ENCODE results near the gene PRELID3B. TPM values are rescaled to one million over a fixed set of nuclear protein-coding genes. Genes with fewer than 3 reads are reported as not detected.

Gene PRELID3B
- total and polyA plus RNA-seq, 2 of the 8 experiments (the other 6 are each of a cell fraction or from before 2014, with no cell fraction given), result 8.1 to 50.5 TPM

GRCh38 chr20:59087829-59088433, 45.3 kb upstream of the PRELID3B start:
- Histone ChIP-seq H3K79me2 (ENCODE audit: control insufficient read depth in 1 of 2, insufficient read depth in 2 of 2, low read length in 2 of 2) (no peaks in the 10 kb centered on the region), H3K4ac (replicated peaks; ENCODE audit: insufficient read length, low read depth, low read length) (no peak overlapping the region), H3K4me3 (ENCODE audit: extremely low read depth in 1 of 4, insufficient read depth in 2 of 4, low read depth in 3 of 4, low read length in 4 of 4) (no peak overlapping the region), H3K27me3 (replicated peaks in 1 of 4; ENCODE audit: control insufficient read depth in 3 of 4, extremely low read depth in 1 of 4, insufficient read depth in 3 of 4, low read length in 3 of 4) (0 out of 7 replicates have a peak, but pooled peaks cover 0 to 2% (median 0%) of the 10 kb centered on the region in 4 experiments), H3K23me2 (ENCODE audit: low read depth, low read length) (no peaks in the 10 kb centered on the region), H4K91ac (replicated peaks; ENCODE audit: insufficient read length, low read length) (no peak overlapping the region), H2BK20ac (ENCODE audit: low read length) (no peak overlapping the region), H4K5ac (ENCODE audit: insufficient read length, low read depth, low read length) (no peak overlapping the region), H2AFZ (ENCODE audit: low read length) (no peak overlapping the region), H3K36me3 (ENCODE audit: control insufficient read depth in 2 of 4, insufficient read depth in 4 of 4, low read length in 3 of 4) (no peaks in the 10 kb centered on the region), H2BK120ac (replicated peaks; ENCODE audit: low read depth, low read length) (no peak overlapping the region), H4K20me1 (replicated peaks in 1 of 2; ENCODE audit: control insufficient read depth in 1 of 2, insufficient read depth in 2 of 2, low read length in 2 of 2) (no peaks in the 10 kb centered on the region), H2BK15ac (ENCODE audit: low read length) (no peak overlapping the region), H3K4me2 (ENCODE audit: insufficient read depth in 1 of 2, low read depth in 2 of 2, low read length in 2 of 2) (no peak overlapping the region), H2AK5ac (ENCODE audit: low read depth, low read length) (no peak overlapping the region), H3K9me3 (ENCODE audit: insufficient read depth in 2 of 2, low read depth in 1 of 2, low read length in 1 of 2) (no peaks in the 10 kb centered on the region), H3K23ac (ENCODE audit: insufficient read length) (no peak overlapping the region), H3K9ac (replicated peaks in 1 of 4; ENCODE audit: extremely low read depth in 1 of 4, low read depth in 3 of 4, low read length in 3 of 4) (no peak overlapping the region), H3K79me1 (ENCODE audit: low read depth, low read length) (no peaks in the 10 kb centered on the region), H3K4me1 (replicated peaks in 1 of 4; ENCODE audit: control insufficient read depth in 3 of 4, insufficient read depth in 4 of 4, low read length in 3 of 4) (no peaks in the 10 kb centered on the region), H2BK12ac (ENCODE audit: low read depth, low read length) (no peak overlapping the region), H3K14ac (ENCODE audit: insufficient read length) (no peak overlapping the region), H3K27ac (ENCODE audit: low read depth, low read length) (no peak overlapping the region), H3K56ac (replicated peaks; ENCODE audit: insufficient read length, low read depth, low read length) (no peak overlapping the region), H4K8ac (ENCODE audit: extremely low read depth, insufficient read depth, low read length) (no peak overlapping the region), H2BK5ac (ENCODE audit: low read depth, low read length) (no peak overlapping the region), H3K18ac (ENCODE audit: extremely low read depth, low read length) (no peak overlapping the region)
- WGBS, 2 experiments (ENCODE audit: extremely low coverage in 1 of 2, insufficient coverage in 1 of 2, insufficient read length in 1 of 2, insufficient replicate concordance in 2 of 2, low coverage in 1 of 2, low lambda C conversion rate in 2 of 2, missing lambda C conversion rate in 1 of 2), result 24% methylated on average over 5 of the region's 5 CpGs; no CpG with 5 or more reads in 1 of the 2 experiments
- peak; percentile 43 to 92 for DNase-seq (ENCODE audit: low read depth in 1 of 2, low spot score in 2 of 2)
- POLR2A ChIA-PET (ENCODE audit: partially characterized antibody), result no interaction called here
- peak; percentile 81 for FAIRE-seq
- TF ChIP-seq, protein P1, sequence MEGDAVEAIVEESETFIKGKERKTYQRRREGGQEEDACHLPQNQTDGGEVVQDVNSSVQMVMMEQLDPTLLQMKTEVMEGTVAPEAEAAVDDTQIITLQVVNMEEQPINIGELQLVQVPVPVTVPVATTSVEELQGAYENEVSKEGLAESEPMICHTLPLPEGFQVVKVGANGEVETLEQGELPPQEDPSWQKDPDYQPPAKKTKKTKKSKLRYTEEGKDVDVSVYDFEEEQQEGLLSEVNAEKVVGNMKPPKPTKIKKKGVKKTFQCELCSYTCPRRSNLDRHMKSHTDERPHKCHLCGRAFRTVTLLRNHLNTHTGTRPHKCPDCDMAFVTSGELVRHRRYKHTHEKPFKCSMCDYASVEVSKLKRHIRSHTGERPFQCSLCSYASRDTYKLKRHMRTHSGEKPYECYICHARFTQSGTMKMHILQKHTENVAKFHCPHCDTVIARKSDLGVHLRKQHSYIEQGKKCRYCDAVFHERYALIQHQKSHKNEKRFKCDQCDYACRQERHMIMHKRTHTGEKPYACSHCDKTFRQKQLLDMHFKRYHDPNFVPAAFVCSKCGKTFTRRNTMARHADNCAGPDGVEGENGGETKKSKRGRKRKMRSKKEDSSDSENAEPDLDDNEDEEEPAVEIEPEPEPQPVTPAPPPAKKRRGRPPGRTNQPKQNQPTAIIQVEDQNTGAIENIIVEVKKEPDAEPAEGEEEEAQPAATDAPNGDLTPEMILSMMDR (IDR thresholded peaks at IDR 0.05; ENCODE audit: control extremely low read depth in 1 of 3, insufficient read depth in 1 of 3, low read depth in 1 of 3, low read length in 3 of 3), result peak; percentile 78 to 89 (median 79)
- no peak for TF ChIP-seq ASH2L (IDR thresholded peaks at IDR 0.05; ENCODE audit: low read length)
- TF ChIP-seq CHD1 (IDR thresholded peaks at IDR 0.05; ENCODE audit: low read depth, low read length), result no peak
- TF ChIP-seq CBX5 (IDR thresholded peaks at IDR 0.05; ENCODE audit: low read depth, low read length), result no peak
- TF ChIP-seq JUND (IDR thresholded peaks at IDR 0.05; ENCODE audit: low read length), result no peak
- TF ChIP-seq RAD21 (IDR thresholded peaks at IDR 0.05 in 1 of 2, conservative IDR thresholded peaks at IDR 0.05 in 1 of 2; ENCODE audit: low read depth in 2 of 2, low read length in 2 of 2), result peak; percentile 78 to 87
- CTCF ChIA-PET (ENCODE audit: partially characterized antibody), result interaction anchor here (0.5 to 4.3 kb wide), 52 partner anchors 8 to 1607 kb away, joined by 3 to 53 read pairs (median 4); no protein-coding TSS in a partner anchor
